ENCODE data around the gene GFER.

GRCh38 chr16:2029350-2029749 lies 45.4 kb downstream of the GFER start:
- TF ChIP-seq CTCF (IDR thresholded peaks at IDR 0.05) (no peak), TEAD4 (CRISPR knock-in tag; IDR thresholded peaks at IDR 0.05) (no peak), NFYB (CRISPR knock-in tag; conservative IDR thresholded peaks at IDR 0.05; ENCODE audit: low read depth) (no peak)
